Liver (tissue), 9 donors: ENCODE measurements around the gene CAPN2. TPM values are rescaled to one million over a fixed set of nuclear protein-coding genes. Genes with fewer than 3 reads are reported as not detected.

Experiments
- DNase-seq: peaks from one replicate; pipeline ENCODE4 v3.0.0-alpha.2; 2017; ENCODE audit warnings: low spot score
- H3K27ac ChIP-seq, 2 donors: one replicate each; pipeline ENCODE4 v1.7.0; 2013; ENCODE audit warnings: inconsistent platforms in 2 of 2, low read length in 2 of 2, control low read depth in 1 of 2, low read depth in 1 of 2, mild to moderate bottlenecking in 1 of 2
- H3K27me3 ChIP-seq, 4 donors: one replicate each; pipeline versions ENCODE4 v1.6.1 to v1.7.0; 2013; ENCODE audit warnings: low read length in 3 of 4, inconsistent platforms in 1 of 4, mild to moderate bottlenecking in 1 of 4, moderate library complexity in 1 of 4; ENCODE audit not compliant: control insufficient read depth in 4 of 4, insufficient read depth in 4 of 4
- H3K36me3 ChIP-seq, 4 donors: one replicate each; pipeline versions ENCODE4 v1.6.1 to v1.7.0; 2013; ENCODE audit warnings: low read length in 3 of 4, mild to moderate bottlenecking in 3 of 4, low read depth in 1 of 4, moderate library complexity in 1 of 4; ENCODE audit not compliant: control insufficient read depth in 4 of 4, insufficient read depth in 3 of 4
- H3K4me1 ChIP-seq, 4 donors: one replicate each; pipeline versions ENCODE4 v1.6.1 to v1.7.0; 2013; ENCODE audit warnings: low read length in 3 of 4, mild to moderate bottlenecking in 3 of 4, moderate library complexity in 1 of 4; ENCODE audit not compliant: control insufficient read depth in 4 of 4, insufficient read depth in 4 of 4
- H3K4me3 ChIP-seq, 3 donors: one replicate each; pipeline versions ENCODE4 v1.6.1 to v1.7.0; 2013; ENCODE audit warnings: low read length in 3 of 3, control low read depth in 1 of 3, low read depth in 1 of 3, mild to moderate bottlenecking in 1 of 3
- H3K9ac ChIP-seq, 2 donors: one replicate each; pipeline ENCODE4 v1.7.0; 2013; ENCODE audit warnings: low read length in 2 of 2, mild to moderate bottlenecking in 2 of 2, moderate library complexity in 2 of 2, control low read depth in 1 of 2, low read depth in 1 of 2
- H3K9me3 ChIP-seq, 4 donors: one replicate each; pipeline versions ENCODE4 v1.6.1 to v1.7.0; 2013; ENCODE audit warnings: low read length in 3 of 4; ENCODE audit not compliant: control insufficient read depth in 4 of 4
- ATF3 ChIP-seq: IDR thresholded peaks from 2 replicates; pipeline ENCODE4 v1.6.1; 2016; ENCODE audit warnings: antibody characterized with exemption
- CTCF ChIP-seq: fragments of 150-350 bp; IDR thresholded peaks from 2 replicates; pipeline ENCODE4 v1.5.1; 2017; ENCODE audit warnings: improper control_type of control experiment, low read depth, low read length; ENCODE audit not compliant: missing input control
- EGR1 ChIP-seq, 2 donors: IDR thresholded peaks; 2 replicates each; pipeline ENCODE4 v1.6.1; 2016 to 2018; ENCODE audit warnings: antibody characterized with exemption in 2 of 2, low read depth in 2 of 2
- FOXA1 ChIP-seq: IDR thresholded peaks from 2 replicates; pipeline ENCODE4 v1.6.1; 2016; ENCODE audit warnings: antibody characterized with exemption
- FOXA2 ChIP-seq: IDR thresholded peaks from 2 replicates; pipeline ENCODE4 v1.6.1; 2016; ENCODE audit warnings: antibody characterized with exemption
- GABPA ChIP-seq, 2 donors: IDR thresholded peaks in 1 of 2; conservative IDR thresholded peaks in 1 of 2; 2 replicates each; pipeline ENCODE4 v1.6.1; 2016; ENCODE audit warnings: antibody characterized with exemption in 2 of 2, mild to moderate bottlenecking in 1 of 2, moderate library complexity in 1 of 2
- HNF4G ChIP-seq: IDR thresholded peaks from 2 replicates; pipeline ENCODE4 v1.6.1; 2016; ENCODE audit warnings: antibody characterized with exemption
- JUND ChIP-seq, 2 donors: IDR thresholded peaks; 2 replicates each; pipeline ENCODE4 v1.6.1; 2016; ENCODE audit warnings: antibody characterized with exemption in 2 of 2
- MAX ChIP-seq: IDR thresholded peaks from 2 replicates; pipeline ENCODE4 v1.6.1; 2016; ENCODE audit warnings: antibody characterized with exemption
- NR2F2 ChIP-seq: IDR thresholded peaks from 2 replicates; pipeline ENCODE4 v1.6.1; 2016; ENCODE audit warnings: antibody characterized with exemption
- RAD21 ChIP-seq, 2 donors: IDR thresholded peaks; 2 replicates each; pipeline ENCODE4 v1.6.1; 2016; ENCODE audit warnings: antibody characterized with exemption in 2 of 2, mild to moderate bottlenecking in 2 of 2
- RXRA ChIP-seq, 2 donors: IDR thresholded peaks; 2 replicates each; pipeline ENCODE4 v1.6.1; 2017 to 2018; ENCODE audit warnings: antibody characterized with exemption in 2 of 2, mild to moderate bottlenecking in 1 of 2
- SP1 ChIP-seq: IDR thresholded peaks from 2 replicates; pipeline ENCODE4 v1.6.1; 2018; ENCODE audit warnings: antibody characterized with exemption, mild to moderate bottlenecking
- TAF1 ChIP-seq: conservative IDR thresholded peaks from 2 replicates; pipeline ENCODE4 v1.6.1; 2016; ENCODE audit warnings: antibody characterized with exemption, mild to moderate bottlenecking
- YY1 ChIP-seq: IDR thresholded peaks from 2 replicates; pipeline ENCODE4 v1.6.1; 2016; ENCODE audit warnings: antibody characterized with exemption, mild to moderate bottlenecking
- ZBTB33 ChIP-seq: IDR thresholded peaks from 2 replicates; pipeline ENCODE4 v1.6.1; 2016; ENCODE audit warnings: antibody characterized with exemption
- WGBS: extraction: QIAGEN DNeasy Blood & Tissue Kit; methylation state at CpG from one replicate; pipeline ENCODE4 v1.1.7; 2013; 5-methylcytosine and 5-hydroxymethylcytosine counted together
- polyA plus RNA-seq, 2 donors: library from polyadenylated mRNA; stranded (reverse) in 1 of 2; unstranded in 1 of 2; fragments of 200-250 nt in 1 of 2; fragments of >200 nt in 1 of 2; fragmentation: Nextera tagmentation in 1 of 2; extraction: Ambion mirVana in 1 of 2; gene quantifications; one replicate each; pipeline versions ENCODE4 v1.2.1 to v1.2.3, GENCODE V29; 2013 to 2015
- total RNA-seq, 2 donors: library from RNA; depleted of rRNA; stranded (reverse); fragments of >200 nt; gene quantifications; one replicate each; pipeline ENCODE4 v1.2.3, GENCODE V29; 2014
- TF ChIP-seq, protein P1 (sequence below): IDR thresholded peaks from 2 replicates; pipeline ENCODE4 v1.6.1; 2016; ENCODE audit warnings: antibody characterized with exemption, mild to moderate bottlenecking
- donor health status: healthy.
- donor health status: healthy.
- donor health status: healthy.
- donor health status: healthy.
- donor health status: healthy.

Gene CAPN2
- total and polyA plus RNA-seq, 4 donors: 11.2 to 20.7 (median 15.5) TPM

- no peaks in the 10 kb centered on the region for H3K27me3 ChIP-seq
- peaks cover 0 to 2% (median 0%) of the 10 kb centered on the region in 4 donors for H3K36me3 ChIP-seq
- no peaks in the 10 kb centered on the region for H3K9me3 ChIP-seq
- no peak overlapping the region for H3K9ac ChIP-seq
- 93% methylated on average over 13 of the region's 13 CpGs for WGBS
- no peak for TF ChIP-seq SP1
- no peak for TF ChIP-seq TAF1
- no peak for TF ChIP-seq NR2F2
- TF ChIP-seq GABPA (IDR thresholded peaks at IDR 0.05 in 1 of 2, conservative IDR thresholded peaks at IDR 0.05 in 1 of 2): no peak
- TF ChIP-seq ZBTB33: no peak
- no peak for TF ChIP-seq HNF4G
- DNase-seq: no peak
- no peak overlapping the region for H3K4me3 ChIP-seq
- no peaks in the 10 kb centered on the region for H3K4me1 ChIP-seq
- H3K27ac ChIP-seq: no peak overlapping the region
These were observed 46.9 kb downstream of the CAPN2 start for GRCh38 chr1:223759273-223759672.

DNA sequence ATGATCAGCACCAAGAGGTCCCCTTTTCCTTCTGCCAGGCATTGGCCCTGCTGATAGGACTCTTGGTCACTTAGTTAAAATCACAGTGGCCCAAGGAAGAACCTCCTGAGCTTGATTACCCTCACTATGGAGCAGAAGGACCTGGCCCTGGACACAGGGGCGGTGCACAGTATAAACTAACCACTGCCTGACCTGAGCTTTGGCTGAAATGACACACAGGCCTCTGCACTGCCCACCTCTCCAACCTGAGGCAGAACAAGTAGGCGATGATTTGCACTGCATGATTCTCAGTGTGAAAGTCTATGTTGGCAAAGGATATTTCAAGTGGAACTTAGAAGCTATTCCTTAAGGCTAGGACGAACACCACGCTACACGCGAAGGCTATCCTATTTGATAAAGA, 48.5 kb downstream of the CAPN2 start:
- no peaks in the 10 kb centered on the region for H3K4me1 ChIP-seq
- 87% methylated on average over 6 of the region's 6 CpGs for WGBS
- no peak overlapping the region for H3K27ac ChIP-seq
- TF ChIP-seq FOXA2 (no peak), YY1 (no peak), CTCF (no peak), TAF1 (no peak), NR2F2 (no peak), JUND (IDR thresholded peaks at IDR 0.05) (no peak), RAD21 (IDR thresholded peaks at IDR 0.05) (no peak), HNF4G (no peak), RXRA (IDR thresholded peaks at IDR 0.05) (no peak), SP1 (no peak), EGR1 (IDR thresholded peaks at IDR 0.05; ENCODE audit: low read depth in 2 of 2) (no peak), MAX (no peak), ATF3 (no peak), FOXA1 (no peak), GABPA (IDR thresholded peaks at IDR 0.05 in 1 of 2, conservative IDR thresholded peaks at IDR 0.05 in 1 of 2) (no peak)
- TF ChIP-seq, protein P1, sequence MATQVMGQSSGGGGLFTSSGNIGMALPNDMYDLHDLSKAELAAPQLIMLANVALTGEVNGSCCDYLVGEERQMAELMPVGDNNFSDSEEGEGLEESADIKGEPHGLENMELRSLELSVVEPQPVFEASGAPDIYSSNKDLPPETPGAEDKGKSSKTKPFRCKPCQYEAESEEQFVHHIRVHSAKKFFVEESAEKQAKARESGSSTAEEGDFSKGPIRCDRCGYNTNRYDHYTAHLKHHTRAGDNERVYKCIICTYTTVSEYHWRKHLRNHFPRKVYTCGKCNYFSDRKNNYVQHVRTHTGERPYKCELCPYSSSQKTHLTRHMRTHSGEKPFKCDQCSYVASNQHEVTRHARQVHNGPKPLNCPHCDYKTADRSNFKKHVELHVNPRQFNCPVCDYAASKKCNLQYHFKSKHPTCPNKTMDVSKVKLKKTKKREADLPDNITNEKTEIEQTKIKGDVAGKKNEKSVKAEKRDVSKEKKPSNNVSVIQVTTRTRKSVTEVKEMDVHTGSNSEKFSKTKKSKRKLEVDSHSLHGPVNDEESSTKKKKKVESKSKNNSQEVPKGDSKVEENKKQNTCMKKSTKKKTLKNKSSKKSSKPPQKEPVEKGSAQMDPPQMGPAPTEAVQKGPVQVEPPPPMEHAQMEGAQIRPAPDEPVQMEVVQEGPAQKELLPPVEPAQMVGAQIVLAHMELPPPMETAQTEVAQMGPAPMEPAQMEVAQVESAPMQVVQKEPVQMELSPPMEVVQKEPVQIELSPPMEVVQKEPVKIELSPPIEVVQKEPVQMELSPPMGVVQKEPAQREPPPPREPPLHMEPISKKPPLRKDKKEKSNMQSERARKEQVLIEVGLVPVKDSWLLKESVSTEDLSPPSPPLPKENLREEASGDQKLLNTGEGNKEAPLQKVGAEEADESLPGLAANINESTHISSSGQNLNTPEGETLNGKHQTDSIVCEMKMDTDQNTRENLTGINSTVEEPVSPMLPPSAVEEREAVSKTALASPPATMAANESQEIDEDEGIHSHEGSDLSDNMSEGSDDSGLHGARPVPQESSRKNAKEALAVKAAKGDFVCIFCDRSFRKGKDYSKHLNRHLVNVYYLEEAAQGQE: no peak
- no peak overlapping the region for H3K4me3 ChIP-seq
- no peak overlapping the region for H3K9ac ChIP-seq
- no peaks in the 10 kb centered on the region for H3K27me3 ChIP-seq
- no peaks in the 10 kb centered on the region for H3K9me3 ChIP-seq
- H3K36me3 ChIP-seq: peaks cover 0 to 2% (median 0%) of the 10 kb centered on the region in 4 donors
- DNase-seq: no peak
